ENCODE measurements around the gene ANGPTL5. TPM values are rescaled to one million over a fixed set of nuclear protein-coding genes. Genes with fewer than 3 reads are reported as not detected.
A peak's percentile ranks its signal among the peaks of the same experiment; 100 is the strongest.

ANGPTL5 gene
- total and polyA plus RNA-seq, 9 of the 15 experiments (the other 6 are each of a cell fraction or from before 2014, with no cell fraction given): 0.03 TPM; not detected in 8

DNA sequence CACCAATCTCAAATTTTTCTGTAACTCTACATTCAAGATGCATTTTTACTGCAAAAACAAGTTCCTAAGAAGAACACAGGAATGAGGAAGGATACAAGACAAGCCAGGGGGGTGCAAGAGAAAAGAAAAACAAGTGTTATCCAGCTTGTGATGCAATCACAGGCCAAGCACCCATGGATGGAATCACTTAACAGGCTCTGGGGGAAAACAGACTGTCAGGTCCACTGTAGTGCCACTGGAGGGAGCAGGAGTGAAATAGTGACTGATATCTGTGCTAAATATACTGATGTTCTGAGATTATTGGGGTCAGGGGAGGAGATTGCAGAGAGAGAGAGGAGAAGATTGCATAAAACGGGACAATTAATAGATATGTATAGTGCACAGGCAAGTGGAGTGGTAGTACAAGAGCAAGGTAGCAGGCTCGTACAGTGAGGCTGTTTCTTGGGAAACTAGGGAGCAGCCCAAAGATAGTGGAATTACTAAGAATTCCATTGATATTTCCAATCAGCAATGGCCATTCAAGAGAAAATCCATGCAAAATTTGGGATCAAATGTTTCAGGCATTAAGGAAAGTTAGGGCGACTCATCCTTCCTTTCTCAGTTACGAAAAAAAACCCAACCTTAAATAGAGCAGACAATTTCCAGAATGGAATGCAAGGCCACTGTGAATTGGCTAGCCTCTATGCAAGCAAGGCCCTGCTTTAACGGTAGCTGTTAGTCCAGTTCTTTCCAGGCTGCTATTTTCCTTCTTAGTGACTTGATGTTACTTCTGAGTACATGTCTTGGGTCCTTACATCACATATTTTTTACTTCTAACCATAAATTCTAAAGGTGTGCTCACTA is 53.7 kb downstream of the ANGPTL5 start (continued):
- TF ChIP-seq HDGF (IDR thresholded peaks at IDR 0.05): no peak
- TF ChIP-seq, protein P1, sequence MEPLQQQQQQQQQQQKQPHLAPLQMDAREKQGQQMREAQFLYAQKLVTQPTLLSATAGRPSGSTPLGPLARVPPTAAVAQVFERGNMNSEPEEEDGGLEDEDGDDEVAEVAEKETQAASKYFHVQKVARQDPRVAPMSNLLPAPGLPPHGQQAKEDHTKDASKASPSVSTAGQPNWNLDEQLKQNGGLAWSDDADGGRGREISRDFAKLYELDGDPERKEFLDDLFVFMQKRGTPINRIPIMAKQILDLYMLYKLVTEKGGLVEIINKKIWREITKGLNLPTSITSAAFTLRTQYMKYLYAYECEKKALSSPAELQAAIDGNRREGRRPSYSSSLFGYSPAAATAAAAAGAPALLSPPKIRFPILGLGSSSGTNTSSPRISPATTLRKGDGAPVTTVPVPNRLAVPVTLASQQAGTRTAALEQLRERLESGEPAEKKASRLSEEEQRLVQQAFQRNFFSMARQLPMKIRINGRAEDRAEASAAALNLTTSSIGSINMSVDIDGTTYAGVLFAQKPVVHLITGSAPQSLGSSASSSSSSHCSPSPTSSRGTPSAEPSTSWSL (CRISPR knock-in tag; IDR thresholded peaks at IDR 0.05; ENCODE audit: borderline replicate concordance): no peak

DNA sequence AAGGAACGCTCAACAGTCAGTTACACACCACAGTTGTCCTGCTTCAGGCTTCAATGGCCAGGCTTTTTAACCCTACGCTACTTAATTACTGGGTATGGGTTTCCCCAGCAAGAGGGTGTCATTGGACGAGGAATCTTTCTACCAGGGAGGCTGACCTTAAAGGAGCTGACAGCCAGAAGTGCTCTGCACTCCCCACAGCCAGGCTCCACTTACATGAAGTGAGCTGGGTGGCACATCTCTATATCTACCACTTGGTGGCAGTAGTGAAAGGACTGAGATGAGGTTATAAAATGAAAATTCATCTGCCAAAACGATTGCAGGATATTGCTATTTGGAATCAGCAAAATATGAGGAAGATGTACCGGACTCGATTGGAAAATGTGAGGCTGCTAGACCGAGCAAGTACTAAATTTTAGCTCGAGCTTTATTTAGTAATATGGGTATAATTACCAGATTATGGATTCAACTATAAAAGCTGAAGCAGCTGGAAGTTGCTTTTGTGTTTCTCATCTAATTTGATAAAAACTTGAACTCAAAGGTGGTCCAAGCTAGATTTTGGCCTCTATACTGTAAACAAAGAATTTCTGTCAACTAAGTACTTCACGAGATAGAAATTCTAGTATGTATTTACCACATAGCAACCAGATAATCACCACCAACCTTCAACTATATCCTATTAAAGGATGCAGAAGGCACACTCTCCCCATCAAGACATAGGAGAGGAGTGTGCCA is 55.5 kb downstream of the ANGPTL5 start:
- H3K36me3 ChIP-seq (ENCODE audit: control insufficient read depth, insufficient read depth, low read length): no peaks in the 10 kb centered on the region
- ATAC-seq (peak; percentile 63), DNase-seq (ENCODE audit: extremely low read depth in 1 of 4, low spot score in 3 of 4) (peak; percentile 7 to 16 (median 10)), FAIRE-seq (no peak)
- intact Hi-C loops (cut with micrococcal nuclease): loop anchor here (2.0 to 5.0 kb wide), 2 partner anchors 148 to 636 kb away; no protein-coding TSS in a partner anchor
- H2AFZ ChIP-seq (ENCODE audit: low read depth, low read length): no peak overlapping the region
- H3K79me2 ChIP-seq (ENCODE audit: control insufficient read depth, insufficient read depth, low read length): no peaks in the 10 kb centered on the region
- H4K20me1 ChIP-seq (replicated peaks; ENCODE audit: control insufficient read depth, insufficient read depth, low read length): no peaks in the 10 kb centered on the region
- H3K9ac ChIP-seq (ENCODE audit: insufficient read depth in 1 of 2, low read depth in 2 of 2, low read length in 2 of 2): no peak overlapping the region
- no peak overlapping the region for H3K27ac ChIP-seq (ENCODE audit: extremely low read depth, low read depth, low read length)
- H3K9me1 ChIP-seq (ENCODE audit: control insufficient read depth, insufficient read depth, low read length): no peaks in the 10 kb centered on the region
- ChIA-PET POLR2A (no interaction called here), CTCF (ENCODE audit: low intra/inter-chr PET ratio) (interaction anchor here (0.8 to 1.1 kb wide), 2 partner anchors 146 to 805 kb away, joined by 3 read pairs; no protein-coding TSS in a partner anchor)
- no peak overlapping the region for H3K4me3 ChIP-seq
- H3K9me3 ChIP-seq (replicated peaks; ENCODE audit: control insufficient read depth, insufficient read depth, low read depth, low read length): no peaks in the 10 kb centered on the region
- H3K4me1 ChIP-seq (replicated peaks in 1 of 2; ENCODE audit: control insufficient read depth in 2 of 2, insufficient read depth in 2 of 2, low read length in 2 of 2): no peaks in the 10 kb centered on the region
- no peak overlapping the region for H3K4me2 ChIP-seq (ENCODE audit: insufficient read depth, low read length)
- BruUV-seq (replicated peaks): no TSS peak
- in situ Hi-C loops (cut with MboI): no loop called here
- no peaks in the 10 kb centered on the region for H3K27me3 ChIP-seq (ENCODE audit: control insufficient read depth in 2 of 2, insufficient read depth in 2 of 2, low read length in 2 of 2)
- WGBS (ENCODE audit: insufficient coverage, low coverage, missing lambda C conversion rate): under 1% methylated on average over 9 of the region's 9 CpGs
- TF ChIP-seq HNRNPUL1 (IDR thresholded peaks at IDR 0.05; ENCODE audit: low read length) (no peak), FOXK2 (conservative IDR thresholded peaks at IDR 0.05 in 1 of 2, IDR thresholded peaks at IDR 0.05 in 1 of 2; ENCODE audit: low read depth in 2 of 2) (no peak), ZNF41 (CRISPR knock-in tag; conservative IDR thresholded peaks at IDR 0.05) (no peak), PTTG1 (tag; IDR thresholded peaks at IDR 0.05; ENCODE audit: low read depth) (no peak), FOXA3 (CRISPR knock-in tag; conservative IDR thresholded peaks at IDR 0.05 in 1 of 2, IDR thresholded peaks at IDR 0.05 in 1 of 2) (no peak), RAD21 (CRISPR knock-in tag; conservative IDR thresholded peaks at IDR 0.05 in 1 of 2, IDR thresholded peaks at IDR 0.05 in 1 of 2) (peak in 1 of 2 experiments; percentile 40; a peak in 2 of 4 replicates), TAF7 (tag; IDR thresholded peaks at IDR 0.05) (no peak), ZNF778 (CRISPR knock-in tag; IDR thresholded peaks at IDR 0.05) (no peak), MYBL2 (IDR thresholded peaks at IDR 0.05; ENCODE audit: low read depth) (no peak), MYBL2 (CRISPR knock-in tag; IDR thresholded peaks at IDR 0.05; ENCODE audit: borderline replicate concordance) (no peak)
- TF ChIP-seq, protein P2, sequence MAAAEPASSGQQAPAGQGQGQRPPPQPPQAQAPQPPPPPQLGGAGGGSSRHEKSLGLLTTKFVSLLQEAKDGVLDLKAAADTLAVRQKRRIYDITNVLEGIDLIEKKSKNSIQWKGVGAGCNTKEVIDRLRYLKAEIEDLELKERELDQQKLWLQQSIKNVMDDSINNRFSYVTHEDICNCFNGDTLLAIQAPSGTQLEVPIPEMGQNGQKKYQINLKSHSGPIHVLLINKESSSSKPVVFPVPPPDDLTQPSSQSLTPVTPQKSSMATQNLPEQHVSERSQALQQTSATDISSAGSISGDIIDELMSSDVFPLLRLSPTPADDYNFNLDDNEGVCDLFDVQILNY (CRISPR knock-in tag; IDR thresholded peaks at IDR 0.05): no peak
- TF ChIP-seq, protein P3, sequence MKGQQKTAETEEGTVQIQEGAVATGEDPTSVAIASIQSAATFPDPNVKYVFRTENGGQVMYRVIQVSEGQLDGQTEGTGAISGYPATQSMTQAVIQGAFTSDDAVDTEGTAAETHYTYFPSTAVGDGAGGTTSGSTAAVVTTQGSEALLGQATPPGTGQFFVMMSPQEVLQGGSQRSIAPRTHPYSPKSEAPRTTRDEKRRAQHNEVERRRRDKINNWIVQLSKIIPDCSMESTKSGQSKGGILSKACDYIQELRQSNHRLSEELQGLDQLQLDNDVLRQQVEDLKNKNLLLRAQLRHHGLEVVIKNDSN (CRISPR knock-in tag; IDR thresholded peaks at IDR 0.05): no peak
